PC-9 (cell line): ENCODE data around the gene ERVV-1.

ENCODE experiments used
- CTCF ChIP-seq: fragments of 200-600 bp; sonication (generic); conservative IDR thresholded peaks from 2 replicates; pipeline ENCODE4 v1.6.1; 2017; ENCODE audit warnings: mixed run types, antibody characterized with exemption, mild to moderate bottlenecking, moderate library complexity
- EZH2 ChIP-seq: fragments of 200-600 bp; sonication (generic); IDR thresholded peaks from 2 replicates; pipeline ENCODE4 v1.8.0; 2017; ENCODE audit warnings: antibody characterized with exemption, low read depth

DNA sequence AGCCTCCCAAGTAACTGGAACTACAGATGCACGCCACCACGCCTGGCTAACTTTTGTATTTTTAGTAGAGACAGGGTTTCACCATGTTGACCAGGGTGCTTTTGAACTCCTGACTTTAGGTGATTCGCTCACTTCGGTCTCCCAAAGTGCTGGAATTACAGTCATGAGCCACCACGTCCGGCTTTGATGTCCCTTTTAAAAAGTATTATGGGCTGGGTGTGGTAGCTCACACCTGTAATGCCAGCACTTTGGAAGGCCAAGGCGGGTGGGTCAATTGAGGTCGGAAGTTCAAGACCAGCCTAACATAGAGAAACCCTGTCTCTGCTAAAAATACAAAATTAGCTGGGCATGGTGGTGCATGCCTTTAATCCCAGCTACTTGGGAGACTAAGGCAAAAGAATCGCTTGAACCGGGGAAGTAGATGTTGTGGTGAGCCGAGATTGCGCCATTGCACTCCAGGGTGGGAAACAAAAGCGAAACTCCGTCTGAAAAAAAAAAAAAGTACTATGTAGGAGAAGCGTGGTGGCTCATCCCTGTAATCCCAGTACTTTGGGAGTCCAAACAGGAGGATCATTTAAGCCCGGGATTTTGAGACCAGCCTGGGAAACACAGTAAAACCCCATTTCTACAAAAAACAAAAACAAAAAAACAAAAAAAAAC lies 22.8 kb upstream of the ERVV-1 start:
- no peak for TF ChIP-seq EZH2
- no peak for TF ChIP-seq CTCF
